Stomach (tissue), 9 donors: ENCODE results near the gene FAM72C. TPM values are rescaled to one million over a fixed set of nuclear protein-coding genes. Genes with fewer than 3 reads are reported as not detected.
"Not testable (repeated sequence)": the region's sequence is repeated elsewhere in the genome, so short reads cannot be mapped to it uniquely, and the experiment has no call there.

Experiments
- DNase-seq, 2 donors: peaks; one replicate each; pipeline versions ENCODE4 v3.0.0 to v3.0.0-alpha.2; 2013 to 2019
- H3K27ac ChIP-seq, 5 donors: fragments of 200-600 bp in 4 of 5; sonication (generic) in 4 of 5; one replicate each; pipeline ENCODE4 v1.5.1; 2013 to 2019; ENCODE audit warnings: mild to moderate bottlenecking in 1 of 5, moderate library complexity in 1 of 5
- H3K27me3 ChIP-seq, 3 donors: fragments of 200-600 bp; sonication (generic); one replicate each; pipeline ENCODE4 v1.5.1; 2017 to 2019; ENCODE audit warnings: mixed run types in 1 of 3
- H3K36me3 ChIP-seq, 4 donors: fragments of 200-600 bp; sonication (generic); 1 replicate in 3 of 4; 2 replicates in 1 of 4; pipeline ENCODE4 v1.5.1; 2016 to 2019
- H3K4me1 ChIP-seq, 4 donors: fragments of 200-600 bp; sonication (generic); one replicate each; pipeline ENCODE4 v1.5.1; 2016 to 2019
- H3K4me3 ChIP-seq, 4 donors: fragments of 200-600 bp; sonication (generic) in 3 of 4; one replicate each; pipeline ENCODE4 v1.5.1; 2016 to 2019; ENCODE audit warnings: mild to moderate bottlenecking in 1 of 4
- H3K9me3 ChIP-seq, 4 donors: fragments of 200-600 bp; sonication (generic); one replicate each; pipeline ENCODE4 v1.5.1; 2016 to 2019
- WGBS, 5 donors: extraction: QIAGEN DNeasy Blood & Tissue Kit in 3 of 5; methylation state at CpG; one replicate each; pipeline versions ENCODE4 v1.1.5 to v1.1.7; 2013 to 2018; 5-methylcytosine and 5-hydroxymethylcytosine counted together
- intact Hi-C: fragments of 100-400 bp; cut with DNase I; formaldehyde crosslinking; loops from one replicate; pipeline ENCODE4 v1.15.1; 2023; ENCODE audit warnings: low total_unique reads
- polyA plus RNA-seq, 3 donors: library from polyadenylated mRNA; stranded (reverse); fragments of 200-250 nt; gene quantifications; one replicate each; pipeline ENCODE4 v1.2.3, GENCODE V29; 2013
- total RNA-seq, 5 donors: library from RNA; depleted of rRNA; stranded (reverse); fragments of >200 nt; gene quantifications; one replicate each; pipeline versions ENCODE4 v1.1.0 to v1.2.3, GENCODE V29; 2014 to 2016
- donor health status: healthy with polysubstance abuse.
- donor health status: Bipolar disorder and iron deficiency.
- donor health status: healthy.

Gene FAM72C
- total and polyA plus RNA-seq, 8 donors, result 0.19 to 2.3 (median 1.4) TPM; not detected in 4

DNA sequence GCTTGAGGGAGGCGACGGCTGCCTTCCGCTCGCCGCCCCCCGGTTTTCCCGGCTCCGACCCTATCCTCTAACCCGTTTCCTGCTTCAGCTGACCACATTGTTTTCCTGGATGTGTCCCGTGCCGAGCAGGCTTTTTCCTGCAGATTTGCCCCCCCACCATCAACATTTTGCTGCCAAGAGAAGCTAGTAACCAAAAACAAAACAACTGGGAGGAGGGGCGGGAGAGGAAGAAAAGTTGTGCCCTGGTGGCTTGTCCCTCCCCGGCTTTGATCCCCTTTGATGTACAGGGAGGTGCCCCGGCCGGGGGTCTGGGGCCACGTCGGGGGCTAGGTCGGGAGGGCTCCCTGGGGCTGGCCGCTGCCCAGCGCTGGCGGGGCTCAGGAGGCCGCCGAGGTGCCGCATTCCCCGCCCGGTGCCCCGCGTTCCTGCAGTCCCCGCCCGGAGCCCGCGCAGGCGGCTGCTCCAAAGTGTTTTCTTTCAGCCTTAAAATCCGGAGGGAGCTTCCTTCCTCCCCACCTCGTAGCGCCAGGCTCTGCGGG is 2.2 kb upstream of the FAM72C start:
- H3K9me3 ChIP-seq, intact Hi-C loops, DNase-seq, H3K4me1 ChIP-seq, H3K36me3 ChIP-seq, H3K27me3 ChIP-seq: not testable (repeated sequence)
- H3K4me3 ChIP-seq, result peak overlapping the region; percentile 20 to 47 (median 38)
- 0 to 4% (median 0%) methylated on average over 5 to 12 of the region's 37 CpGs; no CpG with 5 or more reads in 1 of the 5 donors for WGBS, 5 donors
- H3K27ac ChIP-seq, result peak overlapping the region in 1 of 5 donors; percentile 61

- H3K27ac ChIP-seq, intact Hi-C loops, H3K4me3 ChIP-seq, H3K9me3 ChIP-seq, H3K4me1 ChIP-seq, H3K27me3 ChIP-seq, H3K36me3 ChIP-seq, DNase-seq: not testable (repeated sequence)
- no CpG with 5 or more reads among the region's 48 CpGs for WGBS, 5 donors
Measured at GRCh38 chr1:143972753-143973326, 1.1 kb upstream of the FAM72C start.

GRCh38 chr1:143965860-143966259 is 5.9 kb downstream of the FAM72C start:
- H3K27ac ChIP-seq, H3K4me3 ChIP-seq, DNase-seq, H3K36me3 ChIP-seq, H3K27me3 ChIP-seq, H3K4me1 ChIP-seq, H3K9me3 ChIP-seq, intact Hi-C loops: not testable (repeated sequence)
- no CpG with 5 or more reads among the region's 1 CpG for WGBS, 5 donors

GRCh38 chr1:143964294-143964693 is 7.5 kb downstream of the FAM72C start:
- H3K36me3 ChIP-seq, H3K4me1 ChIP-seq, H3K27me3 ChIP-seq, DNase-seq, H3K27ac ChIP-seq, H3K9me3 ChIP-seq, H3K4me3 ChIP-seq, intact Hi-C loops: not testable (repeated sequence)
- no CpG with 5 or more reads among the region's 2 CpGs for WGBS, 5 donors

DNA sequence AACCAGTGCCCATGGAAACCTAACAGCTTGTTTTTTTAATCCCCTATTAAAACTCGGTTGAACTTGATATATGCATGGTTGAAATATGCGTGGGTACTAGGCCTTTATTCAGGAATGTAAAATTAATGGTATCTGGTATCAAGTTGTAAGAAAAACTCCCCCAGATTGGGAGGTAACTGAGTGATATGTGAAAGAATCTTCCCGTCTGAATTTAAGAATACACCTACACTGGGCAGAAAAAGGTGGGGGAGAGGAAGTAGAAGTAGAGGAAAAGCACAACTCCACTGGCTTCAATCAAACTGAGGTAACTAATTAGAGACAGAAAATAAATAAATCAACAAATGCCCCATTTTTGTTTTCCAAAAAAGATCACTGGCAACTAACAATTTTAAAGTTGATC is 15.9 kb downstream of the FAM72C start:
- H3K27ac ChIP-seq, H3K36me3 ChIP-seq, H3K27me3 ChIP-seq, intact Hi-C loops, H3K4me3 ChIP-seq, DNase-seq, H3K9me3 ChIP-seq, H3K4me1 ChIP-seq: not testable (repeated sequence)
- no CpG with 5 or more reads among the region's 3 CpGs for WGBS, 5 donors

DNA sequence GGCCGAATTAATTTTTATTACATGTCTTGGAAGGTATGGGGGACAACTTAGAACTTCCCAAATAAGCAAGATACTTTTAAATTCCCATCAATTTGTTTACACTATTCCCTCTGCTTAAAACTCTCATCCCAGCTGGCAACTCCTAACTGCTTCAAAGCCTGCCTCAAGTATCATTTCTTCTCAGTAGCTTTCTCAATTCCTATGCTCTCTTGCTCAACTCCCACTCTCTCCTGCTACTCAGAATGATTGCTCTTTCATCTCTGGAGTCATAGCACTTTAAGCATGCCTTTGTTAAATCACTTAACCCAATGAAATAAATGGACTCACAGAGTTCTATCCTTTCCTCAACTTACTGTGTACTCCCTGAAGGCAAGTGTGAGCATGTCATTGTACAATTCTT is 18.9 kb downstream of the FAM72C start:
- H3K27ac ChIP-seq, intact Hi-C loops, H3K4me3 ChIP-seq, H3K9me3 ChIP-seq, H3K4me1 ChIP-seq, DNase-seq, H3K27me3 ChIP-seq, H3K36me3 ChIP-seq: not testable (repeated sequence)
- no CpG with 5 or more reads among the region's 1 CpG for WGBS, 5 donors

DNA sequence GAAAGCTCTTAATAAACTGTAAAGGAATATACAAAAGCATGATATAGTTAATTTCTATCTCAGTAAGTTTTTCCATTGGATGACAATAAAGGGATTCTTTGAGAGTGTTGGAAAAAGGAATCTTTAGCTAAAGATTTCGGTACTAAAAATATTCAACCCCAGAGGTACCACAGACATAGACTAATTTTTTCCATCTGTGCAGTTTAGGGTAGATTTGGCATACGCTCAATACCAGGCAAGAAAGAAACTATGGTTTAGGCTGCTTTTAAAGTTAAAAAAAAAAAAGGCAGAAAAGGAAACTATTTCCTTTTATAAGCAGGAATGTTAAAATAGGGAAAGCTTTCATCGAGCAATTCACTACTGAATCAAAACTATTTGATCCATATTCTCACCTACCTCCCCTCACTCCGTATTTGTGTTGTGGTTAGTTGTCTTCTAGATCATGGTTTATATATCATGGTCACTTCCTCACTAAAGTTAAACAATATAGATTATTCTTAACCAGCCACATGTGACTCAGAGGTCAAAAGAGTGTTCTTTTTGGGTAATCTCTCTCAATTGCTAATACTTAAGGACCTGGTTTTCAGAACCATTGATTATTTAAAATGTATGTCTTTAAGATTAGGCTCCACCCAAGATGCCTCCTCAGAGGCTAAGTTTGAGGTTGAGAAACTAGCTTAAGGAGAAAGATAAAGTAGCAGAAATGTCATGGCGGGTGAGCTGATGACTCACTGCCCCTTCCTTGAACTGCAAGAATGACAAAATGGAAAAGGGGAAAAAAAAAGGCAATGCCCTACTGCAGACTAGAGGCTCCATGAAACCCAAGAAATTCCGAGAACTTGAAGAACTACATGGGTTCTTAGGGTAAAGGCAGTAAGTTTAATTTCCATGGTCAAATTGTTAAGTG is 20.0 kb downstream of the FAM72C start:
- H3K27me3 ChIP-seq, intact Hi-C loops, H3K4me1 ChIP-seq, H3K9me3 ChIP-seq, DNase-seq, H3K36me3 ChIP-seq, H3K4me3 ChIP-seq, H3K27ac ChIP-seq: not testable (repeated sequence)
- no CpG with 5 or more reads among the region's 6 CpGs for WGBS, 5 donors

DNA sequence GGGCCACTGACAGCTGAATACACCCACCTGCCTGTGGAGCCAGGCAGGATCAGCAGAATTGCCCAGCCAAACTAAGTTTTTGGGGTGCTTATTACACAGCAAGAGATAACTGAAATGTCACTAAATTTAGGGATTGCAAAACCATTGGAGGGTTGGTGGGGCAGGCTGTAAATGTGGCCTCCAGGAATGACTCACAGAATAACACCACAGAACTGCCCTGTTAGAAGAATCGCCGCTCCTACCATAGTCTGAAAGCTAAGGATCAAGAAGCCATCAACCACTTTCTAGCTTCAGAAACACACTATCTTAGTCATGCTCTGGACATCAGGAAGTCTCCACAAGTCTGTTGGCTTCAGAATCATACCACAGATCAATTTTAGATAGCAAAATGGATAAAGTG is 24.0 kb downstream of the FAM72C start:
- intact Hi-C loops, H3K4me3 ChIP-seq, H3K4me1 ChIP-seq, H3K36me3 ChIP-seq, H3K27ac ChIP-seq, DNase-seq, H3K27me3 ChIP-seq, H3K9me3 ChIP-seq: not testable (repeated sequence)
- WGBS, 5 donors, result no CpG with 5 or more reads among the region's 2 CpGs

DNA sequence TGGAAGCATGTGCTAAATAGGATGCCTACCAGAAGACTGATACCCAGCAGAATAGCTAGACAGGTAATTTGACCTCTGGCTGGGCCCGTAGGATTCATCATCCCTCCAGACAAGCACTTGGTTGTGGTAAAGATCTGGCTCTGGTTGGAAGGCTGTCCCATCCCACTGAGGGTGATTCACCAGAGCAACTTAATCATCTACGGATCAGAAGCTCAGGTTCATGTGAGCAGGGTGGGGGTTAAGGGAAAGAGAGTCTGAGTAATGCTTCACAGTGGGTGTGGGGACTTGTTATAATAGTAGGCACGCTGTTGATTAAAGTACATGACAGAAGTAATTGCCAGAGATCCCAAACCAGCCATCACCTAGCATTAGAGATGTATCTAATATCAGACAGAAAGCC is 26.5 kb downstream of the FAM72C start:
- H3K4me1 ChIP-seq, H3K9me3 ChIP-seq, H3K27me3 ChIP-seq, DNase-seq, intact Hi-C loops, H3K36me3 ChIP-seq, H3K27ac ChIP-seq, H3K4me3 ChIP-seq: not testable (repeated sequence)
- no CpG with 5 or more reads among the region's 3 CpGs for WGBS, 5 donors

DNA sequence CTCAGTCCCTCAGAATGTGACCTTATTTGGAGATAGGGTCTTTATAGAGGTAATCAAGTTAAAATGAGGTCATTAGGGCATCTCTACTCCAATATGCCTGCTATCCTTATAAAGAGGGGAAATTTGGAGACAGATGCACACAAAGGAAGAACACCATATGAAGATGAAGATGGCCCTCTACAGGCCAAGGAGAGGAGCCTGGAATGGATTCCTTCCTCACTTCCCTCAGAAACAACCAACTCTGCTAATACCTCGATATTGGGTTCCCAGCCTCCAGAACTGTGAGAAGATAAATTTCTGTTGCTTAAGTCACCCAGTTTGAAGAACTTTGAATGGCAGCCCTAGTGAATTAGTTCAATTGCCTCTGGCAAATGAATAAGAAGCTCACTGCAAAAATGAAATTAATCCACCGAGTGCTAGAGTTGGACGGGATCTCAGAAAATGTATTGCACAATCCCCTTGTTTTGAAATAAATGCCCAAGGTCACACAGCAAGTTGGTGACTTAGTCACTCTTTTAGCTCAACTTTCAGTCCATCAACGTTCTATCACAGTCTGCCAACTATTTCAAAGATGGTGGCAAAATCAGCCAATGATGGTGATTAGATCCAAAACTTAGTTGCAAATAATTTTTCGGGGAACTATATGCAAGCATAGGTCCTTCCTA is 27.1 kb downstream of the FAM72C start:
- WGBS, 5 donors, result no CpG with 5 or more reads among the region's 5 CpGs
- intact Hi-C loops, H3K4me3 ChIP-seq, H3K4me1 ChIP-seq, DNase-seq, H3K27me3 ChIP-seq, H3K36me3 ChIP-seq, H3K9me3 ChIP-seq, H3K27ac ChIP-seq: not testable (repeated sequence)

GRCh38 chr1:143943319-143943978 is 28.3 kb downstream of the FAM72C start:
- H3K9me3 ChIP-seq, DNase-seq, H3K27me3 ChIP-seq, intact Hi-C loops, H3K36me3 ChIP-seq, H3K4me3 ChIP-seq, H3K27ac ChIP-seq, H3K4me1 ChIP-seq: not testable (repeated sequence)
- no CpG with 5 or more reads among the region's 7 CpGs for WGBS, 5 donors
